Measurements from ENCODE around the gene PXDC1. TPM values are rescaled to one million over a fixed set of nuclear protein-coding genes. Genes with fewer than 3 reads are reported as not detected.

PXDC1 gene
- total and polyA plus RNA-seq, 2 donors (not counting 3 experiments of a cell fraction or from before 2014, with no cell fraction given) = 60.9 to 121 TPM

- Histone ChIP-seq H3K36me3 (ENCODE audit: control insufficient read depth in 2 of 2, extremely low read depth in 1 of 2, insufficient read depth in 2 of 2, low read length in 2 of 2) (peaks cover 17 to 40% of the 10 kb centered on the region in 2 experiments), H3K79me2 (ENCODE audit: control insufficient read depth, insufficient read depth, low read length) (peaks cover 100% of the 10 kb centered on the region), H2AFZ (ENCODE audit: low read depth, low read length) (no peak overlapping the region), H3K27me3 (ENCODE audit: control insufficient read depth in 2 of 2, insufficient read depth in 2 of 2, low read length in 2 of 2) (no peaks in the 10 kb centered on the region), H3K27ac (ENCODE audit: insufficient read depth, low read depth, low read length) (peak overlapping the region; percentile 74), H3K4me3 (replicated peaks in 1 of 3; ENCODE audit: insufficient read depth in 1 of 3, low read depth in 1 of 3, low read length in 3 of 3) (no peak overlapping the region), H3K4me2 (ENCODE audit: insufficient read depth, low read length) (peak overlapping the region; percentile 41), H3K9me1 (replicated peaks; ENCODE audit: control insufficient read depth, extremely low read depth, insufficient read depth, low read length) (no peaks in the 10 kb centered on the region), H3K9ac (replicated peaks; ENCODE audit: extremely low read depth, insufficient read depth, low read length) (peak overlapping the region; percentile 1), H3K4me1 (ENCODE audit: control insufficient read depth, extremely low read depth, insufficient read depth, low read length) (peaks cover 75% of the 10 kb centered on the region), H4K20me1 (replicated peaks; ENCODE audit: control insufficient read depth, extremely low read depth, insufficient read depth, low read length) (peaks cover 8% of the 10 kb centered on the region), H3K9me3 (replicated peaks; ENCODE audit: control insufficient read depth, insufficient read depth, low read length) (no peaks in the 10 kb centered on the region)
- dilution Hi-C loops (cut with MboI; ENCODE audit: extremely low pct_ligation_motif_present, low sequenced_read_pairs) = no loop called here
- ChIA-PET CTCF (interaction anchor here (0.7 to 5.8 kb wide), 13 partner anchors 9 to 462 kb away, joined by 3 to 72 read pairs (median 5); partner anchors contain the start of gene FAM50B), POLR2A (no interaction called here)
- BruUV-seq (replicated peaks) = no TSS peak
- no peak for DNase-seq (ENCODE audit: low read depth, low spot score)
- intact Hi-C loops (cut with micrococcal nuclease) = loop anchor here (1.0 to 10.0 kb wide), 7 partner anchors 107 to 393 kb away; partner anchors contain the start of genes ECI2 and FAM50B
- no peak for TF ChIP-seq JUN (IDR thresholded peaks at IDR 0.05; ENCODE audit: borderline replicate concordance, insufficient read depth, insufficient read length, low read depth)
- no peak for TF ChIP-seq POLR2AphosphoS5 (IDR thresholded peaks at IDR 0.05; ENCODE audit: insufficient read depth, low read depth, low read length)
- no peak for TF ChIP-seq MAX (IDR thresholded peaks at IDR 0.05; ENCODE audit: insufficient read depth, insufficient read length)
- no peak for TF ChIP-seq CTCF (IDR thresholded peaks at IDR 0.05; ENCODE audit: extremely low read depth in 1 of 2, insufficient read depth in 1 of 2, low read depth in 1 of 2, low read length in 2 of 2)
- TF ChIP-seq EZH2 (IDR thresholded peaks at IDR 0.05; ENCODE audit: borderline replicate concordance, low read depth, low read length, severe bottlenecking) = no peak
- no peak for FAIRE-seq
These were observed 9.5 kb downstream of the PXDC1 start for GRCh38 chr6:3742076-3742425.

Data from endothelial cell of umbilical vein (primary cell).